Measurements from ENCODE around the gene EHMT1. TPM values are rescaled to one million over a fixed set of nuclear protein-coding genes. Genes with fewer than 3 reads are reported as not detected.

EHMT1 gene
- total RNA-seq, 2 experiments from 2014 or later, result 145 to 295 TPM

DNA sequence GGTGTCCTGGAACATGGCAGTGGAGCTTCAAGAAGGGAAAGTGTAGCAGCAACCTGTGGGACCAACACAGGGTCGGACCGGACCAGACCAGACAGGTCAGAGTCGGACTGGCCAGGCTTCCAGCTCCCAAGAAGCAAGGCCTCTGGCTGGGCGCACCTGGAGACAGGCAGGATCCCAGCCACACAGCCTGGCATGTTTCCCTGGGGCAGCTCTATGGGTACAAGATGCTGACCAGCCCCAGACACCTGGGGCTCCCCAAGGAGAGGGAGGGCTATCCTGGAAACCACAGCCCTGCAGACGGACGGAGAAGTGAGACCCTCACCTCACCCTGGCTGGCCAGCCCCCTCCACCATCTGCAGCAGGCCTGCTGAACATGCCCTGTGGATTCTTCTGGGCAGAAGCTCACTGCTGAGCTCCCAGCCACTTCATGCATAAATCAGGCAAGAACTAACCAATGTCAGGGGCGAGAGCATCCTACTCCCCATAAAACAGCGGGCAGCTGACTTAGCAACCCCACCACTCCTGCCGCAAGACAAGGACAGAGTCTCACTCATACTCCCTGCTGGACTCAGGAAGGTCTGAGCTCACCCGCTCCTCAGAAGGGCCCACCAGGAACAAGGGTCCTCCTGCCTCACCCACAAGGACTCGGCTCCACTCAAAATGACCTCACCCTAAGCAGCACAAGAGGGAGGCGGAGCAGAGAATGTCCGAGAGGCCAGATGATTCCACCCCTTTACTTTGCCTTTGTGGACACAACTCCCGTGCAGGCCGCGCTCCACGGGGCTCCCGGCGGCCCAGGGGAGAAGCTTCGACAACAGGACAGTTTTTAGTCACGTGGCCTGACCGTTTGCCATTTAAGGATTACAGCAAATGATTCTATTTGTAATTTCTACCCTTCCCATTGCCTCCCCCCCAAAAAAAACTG, 37.2 kb upstream of the EHMT1 start:
- CTCF ChIA-PET (ENCODE audit: unreplicated experiment), result no interaction called here

DNA sequence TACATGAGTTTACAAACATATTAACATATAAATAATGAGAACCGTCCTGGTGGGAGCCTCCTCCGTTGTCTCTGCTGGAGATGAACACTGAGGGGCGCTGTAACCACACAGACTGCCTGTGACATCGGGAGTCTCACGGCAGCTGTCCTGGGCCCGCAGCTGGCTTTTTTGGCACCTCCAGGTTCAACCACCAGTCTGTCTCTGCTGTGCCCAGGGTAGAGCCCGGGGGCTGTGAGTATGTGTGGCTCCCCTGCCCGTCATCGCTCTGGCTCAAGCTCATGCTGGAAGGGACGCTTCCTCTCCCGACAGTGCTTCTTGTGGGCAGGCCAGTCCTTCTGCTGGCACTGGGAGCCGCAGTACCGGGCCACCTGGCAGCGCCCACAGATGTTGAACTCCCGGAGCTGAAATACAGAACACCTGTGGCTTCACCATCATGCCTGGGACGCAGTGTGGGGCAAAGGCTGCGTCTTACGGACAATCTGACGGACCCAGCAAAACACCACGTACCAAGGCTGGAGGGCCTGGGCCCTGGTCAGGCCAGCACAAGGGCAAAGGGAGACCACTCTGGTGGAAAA, 36.4 kb upstream of the EHMT1 start:
- H3K27ac ChIP-seq (ENCODE audit: low read depth, low read length, poor library complexity, severe bottlenecking), result no peak overlapping the region
- no peak overlapping the region for H2AFZ ChIP-seq (ENCODE audit: low read length)
- ChIA-PET POLR2A (no interaction called here), CTCF (ENCODE audit: unreplicated experiment) (no interaction called here)
- no peak overlapping the region for H3K4me2 ChIP-seq (ENCODE audit: low read length)
- peaks cover 13% of the 10 kb centered on the region for H3K79me2 ChIP-seq (ENCODE audit: insufficient read depth, low read depth, low read length)
- no peaks in the 10 kb centered on the region for H3K9me2 ChIP-seq (ENCODE audit: insufficient read depth, low read length)
- intact Hi-C loops (cut with micrococcal nuclease; ENCODE audit: unreplicated experiment), result no loop called here
- H3K9me3 ChIP-seq (ENCODE audit: low read length), result no peaks in the 10 kb centered on the region
- BruUV-seq (replicated peaks), result TSS peak; percentile 51
- no peak overlapping the region for H3K4me3 ChIP-seq (ENCODE audit: low read depth, low read length, poor library complexity, severe bottlenecking)
- peaks cover 10% of the 10 kb centered on the region for H3K4me1 ChIP-seq (ENCODE audit: insufficient read depth, low read length, poor library complexity, severe bottlenecking)
- peaks cover 72% of the 10 kb centered on the region for H3K36me3 ChIP-seq (ENCODE audit: insufficient read depth, low read length)
- no peak for TF ChIP-seq EZH2phosphoT487 (IDR thresholded peaks at IDR 0.05; ENCODE audit: borderline replicate concordance, low read depth, low read length)
- TF ChIP-seq, protein P1, sequence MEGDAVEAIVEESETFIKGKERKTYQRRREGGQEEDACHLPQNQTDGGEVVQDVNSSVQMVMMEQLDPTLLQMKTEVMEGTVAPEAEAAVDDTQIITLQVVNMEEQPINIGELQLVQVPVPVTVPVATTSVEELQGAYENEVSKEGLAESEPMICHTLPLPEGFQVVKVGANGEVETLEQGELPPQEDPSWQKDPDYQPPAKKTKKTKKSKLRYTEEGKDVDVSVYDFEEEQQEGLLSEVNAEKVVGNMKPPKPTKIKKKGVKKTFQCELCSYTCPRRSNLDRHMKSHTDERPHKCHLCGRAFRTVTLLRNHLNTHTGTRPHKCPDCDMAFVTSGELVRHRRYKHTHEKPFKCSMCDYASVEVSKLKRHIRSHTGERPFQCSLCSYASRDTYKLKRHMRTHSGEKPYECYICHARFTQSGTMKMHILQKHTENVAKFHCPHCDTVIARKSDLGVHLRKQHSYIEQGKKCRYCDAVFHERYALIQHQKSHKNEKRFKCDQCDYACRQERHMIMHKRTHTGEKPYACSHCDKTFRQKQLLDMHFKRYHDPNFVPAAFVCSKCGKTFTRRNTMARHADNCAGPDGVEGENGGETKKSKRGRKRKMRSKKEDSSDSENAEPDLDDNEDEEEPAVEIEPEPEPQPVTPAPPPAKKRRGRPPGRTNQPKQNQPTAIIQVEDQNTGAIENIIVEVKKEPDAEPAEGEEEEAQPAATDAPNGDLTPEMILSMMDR (conservative IDR thresholded peaks at IDR 0.05; ENCODE audit: low read length), result peak; percentile 76
- DNase-seq (ENCODE audit: low spot score), result peak; percentile 57
- peaks cover 6% of the 10 kb centered on the region; the same call in 1 of the 2 replicates for H4K20me1 ChIP-seq (ENCODE audit: insufficient read depth, low read length)

More for the DNA sequence above, 37.2 kb upstream of the EHMT1 start:
- Histone ChIP-seq H3K4me3 (ENCODE audit: low read depth, low read length, poor library complexity, severe bottlenecking) (no peak overlapping the region), H3K36me3 (ENCODE audit: insufficient read depth, low read length) (peaks cover 70% of the 10 kb centered on the region), H2AFZ (ENCODE audit: low read length) (no peak overlapping the region), H3K4me2 (ENCODE audit: low read length) (no peak overlapping the region), H3K79me2 (ENCODE audit: insufficient read depth, low read depth, low read length) (peaks cover 20% of the 10 kb centered on the region), H3K27ac (ENCODE audit: low read depth, low read length, poor library complexity, severe bottlenecking) (no peak overlapping the region), H3K4me1 (ENCODE audit: insufficient read depth, low read length, poor library complexity, severe bottlenecking) (peaks cover 18% of the 10 kb centered on the region), H4K20me1 (ENCODE audit: insufficient read depth, low read length) (peaks cover 6% of the 10 kb centered on the region; the same call in 1 of the 2 replicates), H3K9me3 (ENCODE audit: low read length) (no peaks in the 10 kb centered on the region), H3K9me2 (ENCODE audit: insufficient read depth, low read length) (no peaks in the 10 kb centered on the region)
- POLR2A ChIA-PET, result interaction anchor here (0.8 kb wide), 1 partner anchor 104 kb away, joined by 3 read pairs; no protein-coding TSS in a partner anchor
- intact Hi-C loops (cut with micrococcal nuclease; ENCODE audit: unreplicated experiment), result no loop called here
- TF ChIP-seq, protein P1 (conservative IDR thresholded peaks at IDR 0.05; ENCODE audit: low read length), result no peak
- no peak for TF ChIP-seq EZH2phosphoT487 (IDR thresholded peaks at IDR 0.05; ENCODE audit: borderline replicate concordance, low read depth, low read length)
- BruUV-seq (replicated peaks), result no TSS peak
- DNase-seq (ENCODE audit: low spot score), result no peak
